ENCODE data around the gene ENOX1. TPM values are rescaled to one million over a fixed set of nuclear protein-coding genes. Genes with fewer than 3 reads are reported as not detected.
A peak's percentile ranks its signal among the peaks of the same experiment; 100 is the strongest.

ENOX1 gene
- total RNA-seq, 4 donors from 2014 or later: 0.25 to 0.52 (median 0.33) TPM

DNA sequence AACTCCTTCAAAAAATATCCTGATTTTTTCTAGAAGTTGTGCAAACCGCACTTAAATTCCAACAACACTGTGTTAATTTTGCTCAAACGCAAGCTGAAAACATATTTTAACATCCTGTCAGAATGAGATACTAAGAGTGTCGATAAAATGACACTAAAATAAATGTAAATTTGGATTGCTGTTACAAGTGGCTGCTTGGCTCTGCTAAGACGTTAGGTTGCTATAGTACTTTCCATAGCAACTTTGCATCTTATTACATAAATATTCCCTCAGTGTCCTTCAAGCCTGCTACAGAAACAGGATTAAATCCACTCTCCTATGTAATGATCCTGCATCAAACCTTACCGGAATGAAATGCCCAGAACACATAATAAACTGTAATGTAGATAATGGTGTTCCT is 471.2 kb downstream of the ENOX1 start:
- no peaks in the 10 kb centered on the region for H3K9me3 ChIP-seq
- no peak for DNase-seq (ENCODE audit: low spot score in 2 of 2)
- 87% methylated on average over 5 of the region's 5 CpGs for whole genome bisulfite sequencing
- no peaks in the 10 kb centered on the region for H3K36me3 ChIP-seq
- H3K27ac ChIP-seq: no peak overlapping the region
- peaks cover 7% of the 10 kb centered on the region for H3K4me1 ChIP-seq
- no peak overlapping the region for H3K4me3 ChIP-seq
- TF ChIP-seq POLR2A (IDR thresholded peaks at IDR 0.05) (no peak), EP300 (IDR thresholded peaks at IDR 0.05) (no peak), POLR2AphosphoS5 (IDR thresholded peaks at IDR 0.05) (no peak)
- no peaks in the 10 kb centered on the region for H3K27me3 ChIP-seq

DNA sequence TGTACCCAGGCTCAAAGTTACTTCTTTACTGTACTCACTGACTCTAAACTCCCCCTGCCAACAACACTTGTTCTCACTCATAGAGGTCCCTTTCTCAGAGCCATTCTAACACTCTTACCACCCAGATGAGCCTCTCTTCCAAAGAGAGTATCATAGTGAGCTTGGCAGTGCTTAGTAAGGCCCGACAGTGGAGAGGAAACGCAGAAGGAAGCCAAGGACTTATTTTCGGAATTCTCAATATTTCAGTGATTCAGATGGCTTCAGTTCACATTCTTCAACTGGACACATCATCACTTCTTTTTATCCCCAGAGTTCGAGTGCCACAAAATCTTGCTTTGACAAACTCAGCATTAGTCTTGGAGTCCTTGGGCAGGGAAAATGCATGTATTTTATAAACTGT is 477.5 kb downstream of the ENOX1 start:
- Histone ChIP-seq H3K36me3 (no peaks in the 10 kb centered on the region), H3K4me3 (no peak overlapping the region), H3K27me3 (no peaks in the 10 kb centered on the region), H3K27ac (no peak overlapping the region), H3K4me1 (peaks cover 15% of the 10 kb centered on the region), H3K9me3 (no peaks in the 10 kb centered on the region)
- 47% methylated on average over 4 of the region's 4 CpGs for WGBS
- TF ChIP-seq POLR2A (IDR thresholded peaks at IDR 0.05) (no peak), POLR2AphosphoS5 (IDR thresholded peaks at IDR 0.05) (no peak), EP300 (IDR thresholded peaks at IDR 0.05) (no peak)
- TF ChIP-seq, protein P1, sequence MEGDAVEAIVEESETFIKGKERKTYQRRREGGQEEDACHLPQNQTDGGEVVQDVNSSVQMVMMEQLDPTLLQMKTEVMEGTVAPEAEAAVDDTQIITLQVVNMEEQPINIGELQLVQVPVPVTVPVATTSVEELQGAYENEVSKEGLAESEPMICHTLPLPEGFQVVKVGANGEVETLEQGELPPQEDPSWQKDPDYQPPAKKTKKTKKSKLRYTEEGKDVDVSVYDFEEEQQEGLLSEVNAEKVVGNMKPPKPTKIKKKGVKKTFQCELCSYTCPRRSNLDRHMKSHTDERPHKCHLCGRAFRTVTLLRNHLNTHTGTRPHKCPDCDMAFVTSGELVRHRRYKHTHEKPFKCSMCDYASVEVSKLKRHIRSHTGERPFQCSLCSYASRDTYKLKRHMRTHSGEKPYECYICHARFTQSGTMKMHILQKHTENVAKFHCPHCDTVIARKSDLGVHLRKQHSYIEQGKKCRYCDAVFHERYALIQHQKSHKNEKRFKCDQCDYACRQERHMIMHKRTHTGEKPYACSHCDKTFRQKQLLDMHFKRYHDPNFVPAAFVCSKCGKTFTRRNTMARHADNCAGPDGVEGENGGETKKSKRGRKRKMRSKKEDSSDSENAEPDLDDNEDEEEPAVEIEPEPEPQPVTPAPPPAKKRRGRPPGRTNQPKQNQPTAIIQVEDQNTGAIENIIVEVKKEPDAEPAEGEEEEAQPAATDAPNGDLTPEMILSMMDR (IDR thresholded peaks at IDR 0.05): no peak
- DNase-seq (ENCODE audit: low spot score in 2 of 2): no peak

- Histone ChIP-seq H3K27ac (no peak overlapping the region), H3K27me3 (no peaks in the 10 kb centered on the region)
- no peak for TF ChIP-seq EP300 (IDR thresholded peaks at IDR 0.05)
- TF ChIP-seq, protein P1 (IDR thresholded peaks at IDR 0.05): no peak
- TF ChIP-seq POLR2AphosphoS5 (IDR thresholded peaks at IDR 0.05): no peak
- no peak for TF ChIP-seq POLR2A (IDR thresholded peaks at IDR 0.05)
Measured at GRCh38 chr13:43307921-43308433, 478.8 kb downstream of the ENOX1 start.

GRCh38 chr13:43307221-43307920 is 479.4 kb downstream of the ENOX1 start:
- no peak for DNase-seq (ENCODE audit: low spot score in 2 of 2)
- H3K4me1 ChIP-seq: peaks cover 15% of the 10 kb centered on the region
- H3K36me3 ChIP-seq: no peaks in the 10 kb centered on the region
- no peak overlapping the region for H3K4me3 ChIP-seq
- no peak for TF ChIP-seq EP300 (IDR thresholded peaks at IDR 0.05)
- TF ChIP-seq POLR2A (IDR thresholded peaks at IDR 0.05): no peak
- TF ChIP-seq POLR2AphosphoS5 (IDR thresholded peaks at IDR 0.05): no peak
- TF ChIP-seq, protein P1 (IDR thresholded peaks at IDR 0.05): no peak
- H3K27me3 ChIP-seq: no peaks in the 10 kb centered on the region
- peak overlapping the region; percentile 4 for H3K27ac ChIP-seq
- WGBS: 32% methylated on average over 6 of the region's 6 CpGs
- H3K9me3 ChIP-seq: no peaks in the 10 kb centered on the region

More at GRCh38 chr13:43307921-43308433, 478.8 kb downstream of the ENOX1 start:
- no peaks in the 10 kb centered on the region for H3K9me3 ChIP-seq
- H3K4me3 ChIP-seq: no peak overlapping the region
- peaks cover 15% of the 10 kb centered on the region for H3K4me1 ChIP-seq
- H3K36me3 ChIP-seq: no peaks in the 10 kb centered on the region
- DNase-seq (ENCODE audit: low spot score in 2 of 2): peak; percentile 87
- 47% methylated on average over 6 of the region's 7 CpGs for WGBS

DNA sequence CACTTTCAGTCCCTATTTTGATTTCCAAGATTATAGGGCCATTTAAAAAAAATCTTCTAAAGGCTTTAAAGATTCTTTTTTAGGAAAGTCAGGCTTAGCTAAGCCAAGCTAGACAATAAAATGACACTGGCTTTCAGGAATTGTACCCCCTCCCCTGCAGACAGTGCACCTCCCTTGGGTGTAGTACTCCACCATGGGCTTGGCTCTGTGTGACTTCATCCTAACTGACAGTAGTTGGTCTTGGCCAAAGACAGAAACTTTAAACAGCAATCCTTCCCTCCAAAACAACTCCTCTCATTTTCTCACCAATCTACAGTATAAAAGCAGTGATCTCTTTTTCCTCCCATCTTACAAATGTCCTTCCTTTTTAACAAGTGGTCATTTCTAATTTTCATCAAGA is 480.4 kb downstream of the ENOX1 start:
- H3K4me1 ChIP-seq: peaks cover 15% of the 10 kb centered on the region
- H3K9me3 ChIP-seq: no peaks in the 10 kb centered on the region
- H3K27ac ChIP-seq: no peak overlapping the region
- H3K36me3 ChIP-seq: no peaks in the 10 kb centered on the region
- no peaks in the 10 kb centered on the region for H3K27me3 ChIP-seq
- no peak for DNase-seq (ENCODE audit: low spot score in 2 of 2)
- no peak overlapping the region for H3K4me3 ChIP-seq
- TF ChIP-seq POLR2A (IDR thresholded peaks at IDR 0.05) (no peak), POLR2AphosphoS5 (IDR thresholded peaks at IDR 0.05) (no peak), EP300 (IDR thresholded peaks at IDR 0.05) (no peak)
- TF ChIP-seq, protein P1 (IDR thresholded peaks at IDR 0.05): no peak
